H1 (cell line): ENCODE measurements around the gene GATC. TPM values are rescaled to one million over a fixed set of nuclear protein-coding genes. Genes with fewer than 3 reads are reported as not detected.

Experiments used
- CTCF ChIA-PET: fragments of 300-600 bp; sonication (Branson Sonifier 250); formaldehyde crosslinking; loops from one replicate; lab custom pipeline; 2021; ENCODE audit not compliant: partially characterized antibody; lab: Charles Lee
- POLR2A ChIA-PET: fragments of 300-600 bp; sonication (Branson Sonifier 250); formaldehyde crosslinking; loops from one replicate; lab custom pipeline; 2021; ENCODE audit warnings: inconsistent platforms; ENCODE audit not compliant: partially characterized antibody; lab: Charles Lee
- DNase-seq, 2 experiments: peaks; one replicate each; pipeline versions ENCODE4 v3.0.0 to v3.0.0-alpha.2; 2010 to 2022; ENCODE audit warnings: low spot score in 2 of 2, low read depth in 1 of 2, mixed read lengths in 1 of 2
- FAIRE-seq: peaks from 2 replicates; lab custom pipeline; 2011; peaks lifted over from hg19 to GRCh38; lab: Jason Lieb, UNC
- H2AFZ ChIP-seq: 2 replicates; pipeline ENCODE4 v1.8.1; 2012; ENCODE audit warnings: low read length, inconsistent platforms
- H2AK5ac ChIP-seq: 2 replicates; pipeline ENCODE4 v1.6.1; 2013; ENCODE audit warnings: low read depth, low read length
- H2BK120ac ChIP-seq: replicated peaks from 2 replicates; pipeline ENCODE3; 2013; ENCODE audit warnings: low read depth, low read length, inconsistent platforms
- H2BK12ac ChIP-seq: 2 replicates; pipeline ENCODE4 v1.6.1; 2013; ENCODE audit warnings: low read depth, low read length
- H2BK15ac ChIP-seq: 2 replicates; pipeline ENCODE4 v1.6.1; 2013; ENCODE audit warnings: low read length
- H2BK20ac ChIP-seq: 2 replicates; pipeline ENCODE4 v1.6.1; 2013; ENCODE audit warnings: low read length
- H2BK5ac ChIP-seq: 2 replicates; pipeline ENCODE4 v1.6.1; 2013; ENCODE audit warnings: low read depth, low read length
- H3K14ac ChIP-seq: 2 replicates; pipeline ENCODE4 v1.6.1; 2013; ENCODE audit warnings: inconsistent platforms; ENCODE audit not compliant: insufficient read length
- H3K18ac ChIP-seq: 2 replicates; pipeline ENCODE4 v1.6.1; 2013; ENCODE audit warnings: low read length; ENCODE audit errors: extremely low read depth
- H3K23ac ChIP-seq: 2 replicates; pipeline ENCODE4 v1.6.1; 2013; ENCODE audit warnings: inconsistent platforms; ENCODE audit not compliant: insufficient read length
- H3K23me2 ChIP-seq: 2 replicates; pipeline ENCODE4 v1.6.1; 2013; ENCODE audit warnings: low read depth, low read length
- H3K27ac ChIP-seq: 2 replicates; pipeline ENCODE4 v1.6.1; 2011; ENCODE audit warnings: low read depth, low read length, inconsistent platforms
- H3K27me3 ChIP-seq, 4 experiments: replicated peaks in 1 of 4; 1 replicate in 1 of 4; 2 replicates in 3 of 4; pipeline versions ENCODE4 v1.6.1 to v1.8.1; 2011 to 2013; ENCODE audit warnings: low read length in 3 of 4, mild to moderate bottlenecking in 3 of 4, inconsistent platforms in 2 of 4, mixed read lengths in 2 of 4, moderate library complexity in 1 of 4; ENCODE audit not compliant: control insufficient read depth in 3 of 4, insufficient read depth in 3 of 4; ENCODE audit errors: extremely low read depth in 1 of 4
- H3K36me3 ChIP-seq, 4 experiments: 2 replicates each; pipeline versions ENCODE4 v1.6.1 to v1.8.1; 2011 to 2013; ENCODE audit warnings: mild to moderate bottlenecking in 4 of 4, low read length in 3 of 4, moderate library complexity in 2 of 4, control low read depth in 1 of 4, inconsistent platforms in 1 of 4; ENCODE audit not compliant: insufficient read depth in 4 of 4, control insufficient read depth in 2 of 4
- H3K4ac ChIP-seq: replicated peaks from 2 replicates; pipeline ENCODE3; 2013; ENCODE audit warnings: low read length, low read depth, mixed read lengths, inconsistent platforms; ENCODE audit not compliant: insufficient read length
- H3K4me1 ChIP-seq, 4 experiments: replicated peaks in 1 of 4; 1 replicate in 1 of 4; 2 replicates in 3 of 4; pipeline versions ENCODE4 v1.6.1 to v1.8.1; 2011 to 2013; ENCODE audit warnings: low read length in 3 of 4, inconsistent platforms in 2 of 4, mixed read lengths in 1 of 4; ENCODE audit not compliant: insufficient read depth in 4 of 4, control insufficient read depth in 3 of 4
- H3K4me2 ChIP-seq, 2 experiments: 2 replicates each; pipeline versions ENCODE4 v1.6.1 to v1.8.1; 2011 to 2013; ENCODE audit warnings: low read depth in 2 of 2, low read length in 2 of 2, control low read depth in 1 of 2, inconsistent platforms in 1 of 2, mild to moderate bottlenecking in 1 of 2; ENCODE audit not compliant: insufficient read depth in 1 of 2
- H3K4me3 ChIP-seq, 4 experiments: fragments of 200-600, 300-600 bp in 1 of 4; sonication (generic), shearing (Covaris generic), sonication (Bioruptor Twin) in 1 of 4; 2 replicates each; pipeline versions ENCODE4 v1.5.1 to v1.8.1; 2011 to 2016; ENCODE audit warnings: low read length in 4 of 4, low read depth in 3 of 4, control low read depth in 2 of 4, inconsistent platforms in 2 of 4, mild to moderate bottlenecking in 2 of 4, mixed read lengths in 1 of 4, moderate library complexity in 1 of 4; ENCODE audit not compliant: insufficient read depth in 2 of 4; ENCODE audit errors: extremely low read depth in 1 of 4
- H3K56ac ChIP-seq: replicated peaks from 2 replicates; pipeline ENCODE3; 2013; ENCODE audit warnings: low read depth, mild to moderate bottlenecking, mixed read lengths, low read length, inconsistent platforms; ENCODE audit not compliant: insufficient read length
- H3K79me1 ChIP-seq: 2 replicates; pipeline ENCODE4 v1.6.1; 2013; ENCODE audit warnings: low read depth, low read length, control low read depth
- H3K79me2 ChIP-seq, 2 experiments: 2 replicates each; pipeline versions ENCODE4 v1.6.1 to v1.8.1; 2012 to 2013; ENCODE audit warnings: low read length in 2 of 2, mild to moderate bottlenecking in 2 of 2, inconsistent platforms in 1 of 2; ENCODE audit not compliant: insufficient read depth in 2 of 2, control insufficient read depth in 1 of 2
- H3K9ac ChIP-seq, 4 experiments: replicated peaks in 1 of 4; 1 replicate in 1 of 4; 2 replicates in 3 of 4; pipeline versions ENCODE4 v1.6.1 to v1.8.1; 2011 to 2013; ENCODE audit warnings: low read depth in 3 of 4, low read length in 3 of 4, control low read depth in 2 of 4, mild to moderate bottlenecking in 2 of 4, moderate library complexity in 2 of 4, inconsistent platforms in 1 of 4; ENCODE audit errors: extremely low read depth in 1 of 4
- H3K9me3 ChIP-seq, 2 experiments: 2 replicates each; pipeline versions ENCODE4 v1.6.1 to v1.8.1; 2012 to 2013; ENCODE audit warnings: mild to moderate bottlenecking in 2 of 2, moderate library complexity in 2 of 2, control low read depth in 1 of 2, inconsistent platforms in 1 of 2, low read depth in 1 of 2, low read length in 1 of 2, mixed read lengths in 1 of 2; ENCODE audit not compliant: insufficient read depth in 2 of 2
- H4K20me1 ChIP-seq, 2 experiments: replicated peaks in 1 of 2; 2 replicates each; pipeline versions ENCODE3 to v1.8.1; 2011 to 2013; ENCODE audit warnings: inconsistent platforms in 2 of 2, low read length in 2 of 2, mild to moderate bottlenecking in 1 of 2; ENCODE audit not compliant: insufficient read depth in 2 of 2, control insufficient read depth in 1 of 2
- H4K5ac ChIP-seq: 2 replicates; pipeline ENCODE4 v1.6.1; 2013; ENCODE audit warnings: low read length, low read depth, mixed read lengths, inconsistent platforms; ENCODE audit not compliant: insufficient read length
- H4K8ac ChIP-seq: 2 replicates; pipeline ENCODE4 v1.8.0; 2013; ENCODE audit warnings: mild to moderate bottlenecking, moderate library complexity, low read length, inconsistent platforms; ENCODE audit not compliant: insufficient read depth; ENCODE audit errors: extremely low read depth
- H4K91ac ChIP-seq: replicated peaks from 2 replicates; pipeline ENCODE3; 2013; ENCODE audit warnings: low read length, mixed read lengths, inconsistent platforms; ENCODE audit not compliant: insufficient read length
- ATF2 ChIP-seq: IDR thresholded peaks from 2 replicates; pipeline ENCODE4 v1.6.1; 2012; ENCODE audit warnings: low read length, inconsistent platforms
- EP300 ChIP-seq, 2 experiments: IDR thresholded peaks; 1 replicate in 1 of 2; 2 replicates in 1 of 2; pipeline ENCODE4 v1.6.1; 2011 to 2012; ENCODE audit warnings: low read depth in 2 of 2, low read length in 2 of 2, mild to moderate bottlenecking in 2 of 2, borderline replicate concordance in 1 of 2, inconsistent platforms in 1 of 2, moderate library complexity in 1 of 2
- FOSL1 ChIP-seq: IDR thresholded peaks from 2 replicates; pipeline ENCODE4 v1.6.1; 2011; ENCODE audit warnings: mild to moderate bottlenecking, low read depth, low read length, moderate library complexity; ENCODE audit not compliant: insufficient read depth
- KDM1A ChIP-seq: fragments of 200-600, 300-600 bp; sonication (generic); IDR thresholded peaks from 2 replicates; pipeline ENCODE4 v1.7.1; 2016; ENCODE audit warnings: mild to moderate bottlenecking, low read length, borderline replicate concordance
- MAFK ChIP-seq: IDR thresholded peaks from 2 replicates; pipeline ENCODE4 v1.6.1; 2012; ENCODE audit warnings: low read depth, mild to moderate bottlenecking, improper control_type of control experiment, low read length
- SIN3A ChIP-seq, 2 experiments: IDR thresholded peaks in 1 of 2; conservative IDR thresholded peaks in 1 of 2; 2 replicates each; pipeline ENCODE4 v1.6.1; 2011 to 2012; ENCODE audit warnings: low read length in 2 of 2, improper control_type of control experiment in 1 of 2, low read depth in 1 of 2, mild to moderate bottlenecking in 1 of 2
- SP2 ChIP-seq: IDR thresholded peaks from 2 replicates; pipeline ENCODE4 v1.6.1; 2012; ENCODE audit warnings: mild to moderate bottlenecking, low read length, inconsistent platforms
- WGBS, 2 experiments: shearing (Covaris generic) in 1 of 2; methylation state at CpG; one replicate each; pipeline versions ENCODE4 v1.1.6 to v1.1.7; 2013 to 2015; ENCODE audit warnings: low lambda C conversion rate in 2 of 2, mixed read lengths in 2 of 2, inconsistent platforms in 1 of 2, low coverage in 1 of 2, missing lambda C conversion rate in 1 of 2; ENCODE audit not compliant: insufficient replicate concordance in 2 of 2, insufficient coverage in 1 of 2, insufficient read length in 1 of 2; ENCODE audit errors: extremely low coverage in 1 of 2, missing lambda C conversion rate in 1 of 2; 5-methylcytosine and 5-hydroxymethylcytosine counted together
- polyA plus RNA-seq, 7 experiments: library from polyadenylated mRNA; depleted of rRNA in 3 of 7; stranded (reverse) in 5 of 7; unstranded in 2 of 7; fragments of >200 nt in 5 of 7; fragments of 200-250 nt in 2 of 7; gene quantifications; 1 replicate in 5 of 7; 2 replicates in 1 of 7; 4 replicates in 1 of 7; pipeline versions ENCODE4 v1.2.1 to v1.2.3, GENCODE V29; 2011 to 2013; ENCODE audit warnings: missing spikeins in 2 of 7, mixed read lengths in 2 of 7
- total RNA-seq: library from RNA; stranded (reverse); fragmentation: NEBNext Ultra II Directional; extraction: Animal tissue kit (Norgen Biotek cat#: 25700); gene quantifications from 2 replicates; pipeline ENCODE4 v1.2.1, GENCODE V29; 2021
- TF ChIP-seq, protein P1 (sequence below): IDR thresholded peaks from 2 replicates; pipeline ENCODE4 v1.6.1; 2011; ENCODE audit warnings: low read length, improper control_type of control experiment

GATC gene
- total and polyA plus RNA-seq, 2 of the 8 experiments (the other 6 are each of a cell fraction or from before 2014, with no cell fraction given), result 13.2 to 30.4 TPM

- peaks cover 5 to 57% (median 25%) of the 10 kb centered on the region in 4 experiments; a peak in 7 of 8 replicates for H3K36me3 ChIP-seq
- DNase-seq (no peak), FAIRE-seq (no peak)
- H3K14ac ChIP-seq, result no peak overlapping the region
- H3K4ac ChIP-seq, result no peak overlapping the region
- H2BK120ac ChIP-seq, result no peak overlapping the region
- no peaks in the 10 kb centered on the region for H3K9me3 ChIP-seq
- H2BK5ac ChIP-seq, result no peak overlapping the region
- peaks cover 0 to 15% of the 10 kb centered on the region in 2 experiments; a peak in 2 of 4 replicates for H3K79me2 ChIP-seq
- no peak overlapping the region for H4K91ac ChIP-seq
- H2AK5ac ChIP-seq, result no peak overlapping the region
- ChIA-PET CTCF (interaction anchor here (0.6 to 11.4 kb wide), 15 partner anchors 9 to 347 kb away, joined by 3 to 152 read pairs (median 4); partner anchors contain the start of gene SRSF9), POLR2A (interaction anchor here (0.6 to 19.6 kb wide), 12 partner anchors 10 to 128 kb away, joined by 3 to 365 read pairs (median 4); partner anchors contain the start of gene SRSF9)
- no peak overlapping the region for H2BK15ac ChIP-seq
- H3K56ac ChIP-seq, result no peak overlapping the region
- no peaks in the 10 kb centered on the region for H3K27me3 ChIP-seq
- H3K4me3 ChIP-seq, result no peak overlapping the region
- no peak overlapping the region for H3K27ac ChIP-seq
- H3K23ac ChIP-seq, result no peak overlapping the region
- no peaks in the 10 kb centered on the region for H3K23me2 ChIP-seq
- no peak overlapping the region for H4K5ac ChIP-seq
- H3K18ac ChIP-seq, result no peak overlapping the region
- 98% methylated on average over 3 of the region's 3 CpGs; no CpG with 5 or more reads in 1 of the 2 experiments for WGBS, 2 experiments
- no peak overlapping the region; a peak in 1 of 7 replicates for H3K9ac ChIP-seq
- peaks cover 2 to 4% of the 10 kb centered on the region in 2 experiments for H4K20me1 ChIP-seq
- H2BK20ac ChIP-seq, result no peak overlapping the region
- no peak overlapping the region for H2AFZ ChIP-seq
- no peak overlapping the region for H3K4me2 ChIP-seq
- no peak overlapping the region for H2BK12ac ChIP-seq
- no peak overlapping the region for H4K8ac ChIP-seq
- H3K79me1 ChIP-seq, result no peaks in the 10 kb centered on the region; the same call in 1 of the 2 replicates
- no peaks in the 10 kb centered on the region; a peak in 1 of 7 replicates for H3K4me1 ChIP-seq
- TF ChIP-seq, protein P1, sequence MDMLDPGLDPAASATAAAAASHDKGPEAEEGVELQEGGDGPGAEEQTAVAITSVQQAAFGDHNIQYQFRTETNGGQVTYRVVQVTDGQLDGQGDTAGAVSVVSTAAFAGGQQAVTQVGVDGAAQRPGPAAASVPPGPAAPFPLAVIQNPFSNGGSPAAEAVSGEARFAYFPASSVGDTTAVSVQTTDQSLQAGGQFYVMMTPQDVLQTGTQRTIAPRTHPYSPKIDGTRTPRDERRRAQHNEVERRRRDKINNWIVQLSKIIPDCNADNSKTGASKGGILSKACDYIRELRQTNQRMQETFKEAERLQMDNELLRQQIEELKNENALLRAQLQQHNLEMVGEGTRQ, result no peak
- TF ChIP-seq MAFK (no peak), ATF2 (no peak), KDM1A (no peak), SP2 (no peak), EP300 (IDR thresholded peaks at IDR 0.05; ENCODE audit: borderline replicate concordance in 1 of 2, low read depth in 2 of 2, low read length in 2 of 2) (no peak), SIN3A (conservative IDR thresholded peaks at IDR 0.05 in 1 of 2, IDR thresholded peaks at IDR 0.05 in 1 of 2; ENCODE audit: low read depth in 1 of 2, low read length in 2 of 2) (no peak), FOSL1 (no peak)
Observed at GRCh38 chr12:120453060-120453750, 7.0 kb downstream of the GATC start.
